ELF-1 (cell line): ENCODE data around the gene ACER3.

Source experiments
- DNase-seq: peaks from one replicate; pipeline ENCODE4 v3.0.0-alpha.2; 2016; ENCODE audit warnings: low read depth, low spot score

The ACER3 gene

DNA sequence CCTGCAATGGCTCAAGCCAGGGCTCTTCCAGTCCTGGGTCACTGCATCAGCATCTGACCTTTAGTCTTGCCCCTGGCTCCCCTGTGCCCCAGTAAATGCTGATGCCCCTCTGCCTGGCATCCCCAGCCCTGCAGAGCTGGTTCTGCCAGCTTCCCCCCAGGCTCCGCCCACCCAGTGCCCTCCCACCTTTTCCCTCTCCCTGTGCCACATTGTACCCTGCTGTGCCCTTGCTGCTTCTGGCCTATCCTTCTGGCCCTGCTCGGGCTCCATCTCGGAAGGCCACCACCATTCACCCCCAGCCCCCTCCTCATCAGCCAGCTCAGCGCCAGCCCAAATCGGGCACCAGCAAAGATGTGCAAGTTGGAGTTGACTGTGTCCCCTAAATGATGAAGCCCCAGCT, 213.5 kb downstream of the ACER3 start:
- DNase-seq: no peak

DNA sequence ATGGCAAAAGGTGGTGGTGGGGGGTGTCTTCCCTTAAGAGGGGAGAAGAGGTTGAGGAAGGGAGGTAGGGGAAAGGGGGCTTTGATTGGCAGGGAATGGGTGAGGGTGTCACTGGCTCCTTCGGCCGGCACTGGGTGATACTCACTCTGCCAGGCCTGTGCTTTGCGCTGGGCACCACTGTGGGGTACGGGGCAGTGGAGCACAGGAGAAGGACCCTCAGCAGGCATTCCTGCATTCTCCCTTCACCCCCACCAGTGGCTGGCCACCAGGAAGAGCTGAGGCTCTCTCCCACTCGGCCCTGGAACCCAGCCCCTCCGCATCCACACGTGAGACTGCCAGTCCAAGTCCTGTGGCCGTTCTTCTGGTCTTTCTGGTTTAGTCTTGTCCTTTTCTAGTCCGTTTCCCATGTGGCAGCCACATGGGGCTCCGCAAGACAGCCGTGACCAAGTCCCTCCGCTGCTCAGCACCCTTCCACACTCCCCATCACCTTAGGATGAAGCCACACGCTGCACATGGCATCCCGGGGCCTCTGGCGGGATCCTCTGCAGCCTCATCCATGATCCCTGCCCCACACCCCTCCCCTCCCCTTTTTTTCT, 214.0 kb downstream of the ACER3 start:
- DNase-seq: no peak

DNA sequence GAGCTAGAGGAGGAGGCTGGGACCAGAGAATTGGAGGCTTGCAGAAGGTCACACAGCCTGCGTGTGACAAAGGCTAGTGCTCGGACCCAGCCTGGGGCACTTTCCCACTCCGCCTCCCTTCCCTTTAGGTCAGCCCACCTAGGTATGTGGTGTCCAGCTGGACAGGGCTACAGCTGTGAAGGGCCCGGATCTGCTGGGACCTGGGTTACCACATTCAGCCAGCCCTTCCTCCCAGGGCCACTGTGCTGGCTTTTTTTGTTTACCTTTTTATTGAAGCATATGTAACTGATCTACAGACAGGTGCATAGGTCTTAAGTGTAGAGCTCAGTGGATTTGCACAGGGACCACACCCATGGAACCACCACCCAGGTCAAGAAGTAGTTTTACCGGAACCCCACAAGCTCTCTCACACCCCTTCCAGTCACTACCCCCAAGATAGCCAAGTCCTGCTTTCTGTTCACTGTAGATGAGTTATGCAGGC, 214.7 kb downstream of the ACER3 start:
- no peak for DNase-seq
